ENCODE results near the gene CUL3. TPM values are rescaled to one million over a fixed set of nuclear protein-coding genes. Genes with fewer than 3 reads are reported as not detected.

The CUL3 gene
- total and polyA plus RNA-seq, 2 of the 8 experiments (the other 6 are each of a cell fraction or from before 2014, with no cell fraction given), result 28.5 to 113 TPM

- Histone ChIP-seq H2BK120ac (replicated peaks; ENCODE audit: low read depth, low read length) (no peak overlapping the region), H3K4ac (replicated peaks; ENCODE audit: insufficient read length, low read depth, low read length) (no peak overlapping the region), H2BK15ac (ENCODE audit: low read length) (no peak overlapping the region), H3K79me2 (ENCODE audit: control insufficient read depth in 1 of 2, insufficient read depth in 2 of 2, low read length in 2 of 2) (no peaks in the 10 kb centered on the region), H3K23me2 (ENCODE audit: low read depth, low read length) (no peaks in the 10 kb centered on the region), H3K4me3 (ENCODE audit: extremely low read depth in 1 of 4, insufficient read depth in 2 of 4, low read depth in 3 of 4, low read length in 4 of 4) (no peak overlapping the region), H3K14ac (ENCODE audit: insufficient read length) (no peak overlapping the region), H4K20me1 (replicated peaks in 1 of 2; ENCODE audit: control insufficient read depth in 1 of 2, insufficient read depth in 2 of 2, low read length in 2 of 2) (no peaks in the 10 kb centered on the region), H4K91ac (replicated peaks; ENCODE audit: insufficient read length, low read length) (no peak overlapping the region), H3K27ac (ENCODE audit: low read depth, low read length) (no peak overlapping the region), H3K18ac (ENCODE audit: extremely low read depth, low read length) (no peak overlapping the region), H3K4me2 (ENCODE audit: insufficient read depth in 1 of 2, low read depth in 2 of 2, low read length in 2 of 2) (no peak overlapping the region), H4K8ac (ENCODE audit: extremely low read depth, insufficient read depth, low read length) (no peak overlapping the region), H2AFZ (ENCODE audit: low read length) (no peak overlapping the region), H2BK12ac (ENCODE audit: low read depth, low read length) (no peak overlapping the region), H2BK5ac (ENCODE audit: low read depth, low read length) (no peak overlapping the region), H3K27me3 (replicated peaks in 1 of 4; ENCODE audit: control insufficient read depth in 3 of 4, extremely low read depth in 1 of 4, insufficient read depth in 3 of 4, low read length in 3 of 4) (no peaks in the 10 kb centered on the region), H3K9ac (replicated peaks in 1 of 4; ENCODE audit: extremely low read depth in 1 of 4, low read depth in 3 of 4, low read length in 3 of 4) (no peak overlapping the region), H4K5ac (ENCODE audit: insufficient read length, low read depth, low read length) (no peak overlapping the region), H3K23ac (ENCODE audit: insufficient read length) (no peak overlapping the region), H2AK5ac (ENCODE audit: low read depth, low read length) (no peak overlapping the region), H3K56ac (replicated peaks; ENCODE audit: insufficient read length, low read depth, low read length) (no peak overlapping the region), H3K4me1 (replicated peaks in 1 of 4; ENCODE audit: control insufficient read depth in 3 of 4, insufficient read depth in 4 of 4, low read length in 3 of 4) (no peaks in the 10 kb centered on the region), H3K36me3 (ENCODE audit: control insufficient read depth in 2 of 4, insufficient read depth in 4 of 4, low read length in 3 of 4) (no peaks in the 10 kb centered on the region), H2BK20ac (ENCODE audit: low read length) (no peak overlapping the region), H3K79me1 (ENCODE audit: low read depth, low read length) (no peaks in the 10 kb centered on the region), H3K9me3 (ENCODE audit: insufficient read depth in 2 of 2, low read depth in 1 of 2, low read length in 1 of 2) (no peaks in the 10 kb centered on the region; a peak in 1 of 4 replicates)
- 94% methylated on average over 39 of the region's 82 CpGs; no CpG with 5 or more reads in 1 of the 2 experiments for WGBS, 2 experiments (ENCODE audit: extremely low coverage in 1 of 2, insufficient coverage in 1 of 2, insufficient read length in 1 of 2, insufficient replicate concordance in 2 of 2, low coverage in 1 of 2, low lambda C conversion rate in 2 of 2, missing lambda C conversion rate in 1 of 2)
- POLR2A ChIA-PET (ENCODE audit: partially characterized antibody), result interaction anchor here (0.6 to 1.8 kb wide), 2 partner anchors 10 to 42 kb away, joined by 3 to 6 read pairs; no protein-coding TSS in a partner anchor
- FAIRE-seq (no peak), DNase-seq (ENCODE audit: low read depth in 1 of 2, low spot score in 2 of 2) (no peak)
- CTCF ChIA-PET (ENCODE audit: partially characterized antibody), result interaction anchor here (0.9 kb wide), 1 partner anchor 65 kb away, joined by 3 read pairs; no protein-coding TSS in a partner anchor
- no peak for TF ChIP-seq USF2 (IDR thresholded peaks at IDR 0.05; ENCODE audit: low read length)
- TF ChIP-seq CBX8 (IDR thresholded peaks at IDR 0.05; ENCODE audit: borderline replicate concordance, low read depth, low read length), result no peak
- no peak for TF ChIP-seq TAF1 (IDR thresholded peaks at IDR 0.05; ENCODE audit: low read depth, low read length)
- TF ChIP-seq MAFK (IDR thresholded peaks at IDR 0.05; ENCODE audit: low read depth, low read length), result no peak
- no peak for TF ChIP-seq TCF12 (IDR thresholded peaks at IDR 0.05; ENCODE audit: low read depth, low read length)
- TF ChIP-seq SP1 (IDR thresholded peaks at IDR 0.05; ENCODE audit: low read depth, low read length), result no peak
- TF ChIP-seq ATF2 (IDR thresholded peaks at IDR 0.05; ENCODE audit: low read length), result no peak
- no peak for TF ChIP-seq SP2 (IDR thresholded peaks at IDR 0.05; ENCODE audit: low read length)
- TF ChIP-seq RBBP5 (IDR thresholded peaks at IDR 0.05; ENCODE audit: borderline replicate concordance, low read depth, low read length), result no peak
Observed at GRCh38 chr2:224442071-224442967, 142.8 kb downstream of the CUL3 start.

Data from H1 (cell line).